ENCODE results near the gene DIP2B. TPM values are rescaled to one million over a fixed set of nuclear protein-coding genes. Genes with fewer than 3 reads are reported as not detected.

Gene DIP2B
- total RNA-seq, 1 experiment from 2014 or later: 20.0 TPM

- Histone ChIP-seq H3K18ac (ENCODE audit: insufficient read length, low read depth, low read length) (no peak overlapping the region), H2BK20ac (ENCODE audit: low read depth, low read length, poor library complexity, severe bottlenecking) (no peak overlapping the region), H2BK5ac (ENCODE audit: insufficient read length, low read length) (no peak overlapping the region), H3K14ac (ENCODE audit: insufficient read depth, low read length) (no peak overlapping the region), H3K9me3 (ENCODE audit: control insufficient read depth, low read depth, low read length) (no peaks in the 10 kb centered on the region), H4K5ac (ENCODE audit: insufficient read length, low read depth, low read length) (no peak overlapping the region), H3K4me1 (ENCODE audit: insufficient read depth, low read length) (no peaks in the 10 kb centered on the region), H3K79me2 (ENCODE audit: insufficient read depth, low read length) (peaks cover 4% of the 10 kb centered on the region; the same call in 1 of the 2 replicates), H2AK5ac (ENCODE audit: insufficient read length, low read length) (no peak overlapping the region), H4K91ac (ENCODE audit: insufficient read length, low read depth, low read length) (no peak overlapping the region), H3K79me1 (ENCODE audit: insufficient read depth, low read depth, low read length, poor library complexity, severe bottlenecking) (peaks cover 3% of the 10 kb centered on the region), H3K27ac (ENCODE audit: insufficient read length, low read depth, low read length) (no peak overlapping the region), H2BK120ac (ENCODE audit: low read depth, low read length, poor library complexity, severe bottlenecking) (no peak overlapping the region), H3K9ac (ENCODE audit: extremely low read depth, insufficient read length, low read length) (no peak overlapping the region), H4K8ac (replicated peaks; ENCODE audit: insufficient read length, low read depth, low read length) (no peak overlapping the region), H4K20me1 (ENCODE audit: control insufficient read depth, insufficient read depth, insufficient read length) (no peaks in the 10 kb centered on the region), H3K56ac (ENCODE audit: insufficient read length, low read depth, low read length) (no peak overlapping the region), H3T11ph (ENCODE audit: low read length) (no peak overlapping the region), H3K27me3 (ENCODE audit: insufficient read depth, low read length) (no peaks in the 10 kb centered on the region), H3K23ac (ENCODE audit: insufficient read length, low read depth, low read length) (no peak overlapping the region), H2BK15ac (ENCODE audit: low read depth, low read length) (no peak overlapping the region), H3K4ac (ENCODE audit: low read depth, low read length) (no peak overlapping the region), H2AFZ (ENCODE audit: low read length) (no peak overlapping the region), H3K23me2 (ENCODE audit: insufficient read length, low read depth, low read length, poor library complexity, severe bottlenecking) (no peaks in the 10 kb centered on the region), H3K4me2 (ENCODE audit: insufficient read depth, insufficient read length, low read length) (no peak overlapping the region), H2BK12ac (ENCODE audit: insufficient read length, low read depth, low read length) (no peak overlapping the region)
- WGBS (ENCODE audit: extremely low coverage, insufficient read length, low lambda C conversion rate): no CpG with 5 or more reads among the region's 5 CpGs
- Mint-ChIP-seq H3K4me3 (no peak overlapping the region), H3K4me1 (peaks cover 5 to 7% of the 10 kb centered on the region in 2 experiments; a peak in 3 of 4 replicates), H3K27ac (peak overlapping the region in 2 of 3 experiments; percentile 49 to 83; a peak in 3 of 7 replicates), H3K36me3 (ENCODE audit: insufficient read depth in 1 of 3, low read depth in 3 of 3) (no peaks in the 10 kb centered on the region; a peak in 1 of 7 replicates), H3K9me3 (no peaks in the 10 kb centered on the region), H3K27me3 (ENCODE audit: low read depth) (no peaks in the 10 kb centered on the region)
- no peak for DNase-seq
- no peak for TF ChIP-seq CTCF (conservative IDR thresholded peaks at IDR 0.05)
These were observed 102.0 kb downstream of the DIP2B start for GRCh38 chr12:50606675-50607375.

Data from H9 (cell line).